Kidney tubule cell (primary cell): ENCODE measurements around the gene CTIF.
"Not testable (repeated sequence)": the region's sequence is repeated elsewhere in the genome, so short reads cannot be mapped to it uniquely, and the experiment has no call there.

Experiments
- DNase-seq: peaks from one replicate; pipeline ENCODE4 v3.0.0-alpha.2; 2018; ENCODE audit warnings: low spot score

Gene CTIF

DNA sequence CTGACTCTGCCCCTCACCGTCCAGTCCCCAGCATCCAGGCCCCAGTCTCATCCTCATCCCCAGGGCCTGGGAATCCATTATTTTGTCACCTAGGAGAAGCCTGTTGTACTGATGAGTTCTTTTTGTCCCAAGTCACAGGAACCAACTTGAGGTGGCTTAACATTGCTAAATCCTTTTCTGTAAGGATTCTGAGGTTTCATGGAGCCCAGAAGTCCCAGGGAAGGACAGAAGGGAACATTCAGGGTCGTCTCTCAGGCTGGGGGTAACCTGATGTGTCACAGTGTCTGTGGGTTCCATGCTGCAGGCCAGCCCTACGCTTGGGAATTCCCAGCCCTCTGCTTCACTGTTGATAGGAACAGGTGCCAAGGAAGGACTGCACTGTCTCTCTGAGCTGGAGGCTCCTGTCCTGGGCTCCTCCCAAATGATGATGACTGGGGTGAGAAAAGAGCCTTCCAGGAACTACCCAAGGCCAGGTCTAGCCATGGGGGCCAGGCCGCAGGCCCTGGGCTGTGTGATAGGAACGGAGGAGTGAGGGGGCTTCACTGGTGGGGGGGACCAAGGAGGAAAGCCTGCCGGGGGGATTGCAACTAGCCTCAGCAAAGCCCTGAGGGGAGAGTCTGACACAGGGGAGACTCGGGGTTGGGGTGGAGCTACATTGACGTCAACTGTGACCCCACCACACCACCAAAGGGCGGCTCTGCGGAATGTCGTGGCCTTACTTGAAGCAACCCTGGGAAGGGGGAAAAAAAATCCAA, 266.2 kb downstream of the CTIF start:
- DNase-seq: no peak

DNA sequence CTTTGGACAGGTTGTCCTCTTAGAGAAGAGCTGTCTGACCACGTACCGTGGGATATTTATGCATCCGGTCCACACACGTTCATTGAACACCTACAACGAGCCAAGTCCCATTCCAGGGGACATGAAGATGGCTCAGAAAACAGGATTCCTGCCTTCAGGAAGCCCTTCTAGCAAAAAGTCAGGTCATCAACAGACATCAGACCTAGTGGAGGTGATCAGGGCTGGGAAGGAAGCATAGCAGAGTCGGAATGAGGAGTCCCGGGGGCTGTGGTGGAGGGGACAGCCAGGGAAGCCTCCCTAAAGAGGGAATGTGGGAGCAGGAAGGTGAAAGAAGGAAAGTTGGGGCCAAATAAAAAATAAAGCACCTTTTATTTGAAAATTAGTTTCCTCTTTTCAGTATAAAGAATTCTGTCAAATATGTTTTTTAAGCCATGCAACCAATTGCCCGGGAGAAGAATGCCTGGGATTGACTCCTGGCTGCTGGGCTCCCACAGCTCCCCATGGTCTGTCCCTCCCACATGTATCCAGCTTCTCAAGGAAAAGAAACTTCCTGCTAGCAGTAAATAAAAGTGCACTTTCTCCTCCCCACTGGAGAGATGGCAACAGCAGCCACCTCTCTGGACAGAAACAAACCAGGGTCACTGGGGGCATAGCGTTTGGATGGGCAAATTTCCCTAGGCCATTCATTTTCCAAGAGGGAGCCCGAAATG, 267.1 kb downstream of the CTIF start:
- no peak for DNase-seq

- no peak for DNase-seq
These were observed 267.9 kb downstream of the CTIF start for GRCh38 chr18:48806551-48807261.

- DNase-seq: no peak
These were observed 269.6 kb downstream of the CTIF start for GRCh38 chr18:48808476-48808875.

GRCh38 chr18:48809365-48809764, 270.5 kb downstream of the CTIF start:
- DNase-seq: no peak

- no peak for DNase-seq
These were observed 272.0 kb downstream of the CTIF start for GRCh38 chr18:48810805-48811204.

- DNase-seq: no peak
These were observed 272.6 kb downstream of the CTIF start for GRCh38 chr18:48811401-48811800.

DNA sequence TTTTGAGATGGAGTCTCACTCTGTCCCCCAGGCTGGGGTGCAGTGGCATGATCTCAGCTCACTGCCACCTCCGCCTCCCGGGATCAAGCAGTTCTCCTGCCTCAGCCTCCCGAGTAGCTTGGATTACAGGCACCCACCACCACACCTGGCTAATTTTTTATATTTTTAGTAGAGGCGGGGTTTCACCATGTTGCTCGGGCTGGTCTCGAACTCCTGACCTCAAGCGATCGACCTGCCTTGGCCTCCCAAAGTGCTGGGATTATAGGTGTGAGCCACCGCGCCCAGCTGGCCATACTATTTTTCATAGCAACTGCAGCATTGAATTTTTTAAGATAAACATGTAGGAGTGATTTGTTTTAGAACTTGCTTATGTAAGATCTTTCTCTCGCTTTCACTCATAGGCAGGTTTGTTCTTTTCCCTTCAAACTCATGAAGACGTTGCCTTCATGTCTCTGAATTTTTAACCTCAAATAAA, 273.2 kb downstream of the CTIF start:
- DNase-seq: not testable (repeated sequence)

GRCh38 chr18:48813321-48813720, 274.5 kb downstream of the CTIF start:
- no peak for DNase-seq

GRCh38 chr18:48813833-48814489, 275.1 kb downstream of the CTIF start:
- no peak for DNase-seq

GRCh38 chr18:48814490-48815178, 275.8 kb downstream of the CTIF start:
- DNase-seq: no peak

DNA sequence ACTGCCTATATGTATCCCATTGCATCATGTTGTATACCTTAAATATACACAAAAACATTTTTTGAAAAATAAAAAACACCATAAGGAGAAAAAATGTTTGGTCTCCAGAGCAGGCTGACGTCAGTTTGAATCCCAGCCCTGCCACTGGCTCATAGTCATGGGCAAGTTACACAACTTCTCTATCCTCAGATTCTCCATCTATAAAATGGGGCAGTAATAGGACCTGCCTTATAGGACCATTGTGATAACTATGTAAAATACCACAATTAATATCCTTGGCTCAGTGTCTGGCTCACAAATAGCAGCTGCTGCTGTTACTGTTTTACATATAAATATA, 276.3 kb downstream of the CTIF start:
- no peak for DNase-seq

DNA sequence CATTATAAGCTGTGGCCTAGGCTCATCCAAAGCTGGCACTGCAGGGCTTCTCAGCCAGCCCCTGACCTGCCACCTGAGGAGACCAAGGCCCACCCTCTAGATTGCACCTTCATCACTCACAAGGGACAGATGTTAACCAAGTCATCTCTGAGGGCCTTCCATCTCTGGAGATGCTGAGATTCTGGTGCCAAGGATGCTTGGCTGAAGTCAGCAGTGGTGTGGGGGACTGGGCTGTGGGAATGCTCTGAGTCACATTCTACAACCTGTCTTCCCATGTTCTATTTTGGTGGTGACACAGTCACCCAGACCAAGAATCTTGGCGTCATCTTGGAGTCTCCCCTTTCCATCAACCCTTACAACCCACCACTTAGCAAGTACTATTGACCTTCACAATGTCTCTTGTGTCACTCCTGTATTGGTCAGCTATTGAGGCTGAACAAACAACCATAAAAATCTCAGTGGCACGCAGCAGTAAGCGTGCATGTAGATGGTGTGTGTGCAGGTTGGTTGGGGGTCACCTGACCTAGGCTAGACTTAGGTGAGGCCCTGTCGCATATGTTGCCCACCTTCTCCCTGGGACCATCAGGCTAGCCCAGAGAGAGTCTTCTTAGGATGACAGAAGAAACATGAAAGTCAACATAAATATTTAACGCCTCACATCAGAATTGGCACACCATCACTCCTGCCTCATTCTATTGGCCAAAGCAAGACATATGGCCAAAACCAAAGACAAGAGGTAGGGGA, 276.9 kb downstream of the CTIF start:
- DNase-seq: peak; percentile 39

DNA sequence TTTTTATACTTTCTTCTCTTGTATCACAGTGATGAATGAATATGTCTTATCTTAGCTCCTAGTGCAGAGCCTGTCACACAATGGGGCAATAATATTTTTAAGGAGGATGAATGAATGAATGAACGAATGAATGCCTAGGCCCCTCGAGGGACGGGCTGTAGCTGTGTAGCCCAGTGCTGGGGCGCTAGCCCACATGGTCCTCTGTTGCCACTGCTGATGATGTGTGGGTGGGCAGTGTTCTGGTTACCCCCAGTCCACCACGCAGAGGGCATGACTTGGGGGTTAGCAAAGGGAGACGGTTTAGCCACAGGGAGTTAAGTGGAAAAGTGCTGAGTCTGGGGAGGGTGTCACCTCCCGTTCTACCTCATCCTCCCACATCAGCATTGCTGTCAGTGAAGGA, 277.7 kb downstream of the CTIF start:
- no peak for DNase-seq

- DNase-seq: no peak
These were observed 278.2 kb downstream of the CTIF start for GRCh38 chr18:48817021-48817461.

GRCh38 chr18:48818329-48819254, 279.8 kb downstream of the CTIF start:
- DNase-seq: no peak

DNA sequence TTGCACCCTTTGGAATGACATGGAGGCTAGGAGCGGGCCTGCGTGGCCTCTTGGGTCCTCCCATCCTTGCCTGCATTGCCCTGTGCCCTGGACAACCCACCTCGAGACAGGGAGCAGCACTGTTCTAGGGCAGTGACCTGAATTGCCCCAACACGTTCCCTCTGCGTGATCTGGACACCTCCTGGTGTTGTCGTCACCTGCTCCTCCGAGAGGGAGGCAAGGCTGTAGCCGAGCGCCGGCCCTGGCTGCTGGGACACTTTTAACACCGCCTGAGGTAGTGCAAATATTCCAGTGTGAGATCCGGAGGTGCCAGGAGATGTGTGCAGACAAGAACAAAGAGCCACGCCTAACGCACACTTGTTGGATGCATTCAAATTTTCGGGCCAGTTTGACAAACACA, 280.4 kb downstream of the CTIF start:
- no peak for DNase-seq

DNA sequence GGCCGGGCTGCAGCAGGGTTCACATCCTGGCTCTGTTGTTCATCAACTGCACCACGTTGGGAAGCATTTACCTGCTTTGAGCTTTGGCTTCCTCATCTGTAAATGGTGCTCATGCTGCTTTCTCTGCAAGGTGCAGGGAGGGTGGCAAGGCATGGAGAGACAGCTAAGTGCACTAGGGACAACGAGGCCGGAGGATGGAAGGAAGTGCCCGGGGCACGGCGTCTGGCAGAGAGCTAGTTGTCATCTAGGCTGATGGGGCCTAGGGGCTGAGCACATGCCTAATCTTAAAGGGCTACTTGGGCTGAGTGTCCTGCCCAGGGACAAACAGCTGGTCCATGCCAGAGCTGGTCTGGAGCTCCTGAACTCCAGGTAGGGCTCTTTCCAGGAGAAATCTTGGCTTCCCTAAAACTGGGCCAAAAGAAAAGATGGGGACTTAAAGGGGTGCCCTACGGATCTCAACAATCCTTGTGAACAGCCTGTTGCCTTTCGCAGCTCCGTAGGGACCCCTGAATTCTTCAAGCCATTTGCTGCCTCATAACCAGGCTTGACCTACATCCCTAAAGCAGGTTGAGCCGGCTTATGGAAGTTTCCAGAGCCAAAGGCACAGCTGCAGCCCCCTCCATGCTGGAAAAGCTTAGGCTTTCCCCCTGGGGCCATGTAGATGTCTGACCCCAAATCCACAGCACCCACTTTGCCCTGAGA, 281.1 kb downstream of the CTIF start:
- DNase-seq: no peak

DNA sequence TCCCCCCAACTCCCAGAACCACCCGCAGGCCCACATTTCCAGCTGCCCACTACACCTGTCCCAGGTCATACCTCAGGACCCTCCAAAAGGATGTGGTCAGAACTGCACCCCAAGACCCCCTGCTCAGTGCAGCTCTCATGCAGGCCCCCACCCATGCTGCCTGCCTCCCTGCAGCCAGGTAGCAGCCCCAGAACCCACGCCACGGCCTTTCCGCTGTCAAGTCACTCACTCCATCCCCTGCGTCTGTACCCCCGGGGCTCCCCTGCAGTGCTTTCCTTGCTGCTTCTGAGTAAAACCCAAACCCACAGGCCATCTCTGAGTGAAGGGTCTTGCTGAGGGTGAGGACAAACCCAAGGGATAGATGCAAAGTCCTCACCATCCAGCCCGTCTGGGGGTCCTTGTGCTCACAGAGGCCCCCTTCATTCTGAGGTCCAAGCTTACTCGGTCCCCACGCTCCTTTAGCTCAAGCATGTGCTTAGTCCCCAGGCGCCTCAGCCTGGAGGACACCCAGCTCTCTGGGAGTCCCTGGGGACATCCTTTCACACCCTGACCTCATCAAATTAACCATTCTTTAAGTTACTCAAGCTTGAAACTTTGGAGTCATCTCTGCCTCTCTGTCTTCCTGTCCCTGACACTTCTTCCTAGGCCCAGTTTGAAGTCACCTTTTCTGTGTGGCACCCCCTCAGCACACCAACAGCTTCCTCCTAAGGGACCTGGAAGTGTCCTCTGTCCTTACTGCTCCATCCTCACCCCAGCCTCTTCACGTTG, 281.8 kb downstream of the CTIF start:
- no peak for DNase-seq
